Lower leg skin (tissue), 4 donors: ENCODE measurements around the gene OAS1. TPM values are rescaled to one million over a fixed set of nuclear protein-coding genes. Genes with fewer than 3 reads are reported as not detected.
A peak's percentile ranks its signal among the peaks of the same experiment; 100 is the strongest.
"Not testable (repeated sequence)": the region's sequence is repeated elsewhere in the genome, so short reads cannot be mapped to it uniquely, and the experiment has no call there.

Experiments used
- DNase-seq, 2 donors: peaks; one replicate each; pipeline ENCODE4 v3.0.0-alpha.2; 2019; ENCODE audit warnings: low spot score in 2 of 2
- H3K4me3 ChIP-seq: fragments of 200-600 bp; sonication (generic); 2 replicates; pipeline ENCODE4 v1.5.1; 2017; ENCODE audit warnings: mild to moderate bottlenecking, low read depth; ENCODE audit not compliant: poor library complexity, severe bottlenecking
- POLR2A ChIP-seq, 2 donors: fragments of 450-650 bp; IDR thresholded peaks; one replicate each; pipeline ENCODE4 v1.6.1; 2016 to 2017; ENCODE audit warnings: antibody characterized with exemption in 2 of 2, mild to moderate bottlenecking in 1 of 2, moderate library complexity in 1 of 2
- WGBS, 2 donors: methylation state at CpG; one replicate each; pipeline ENCODE4 v1.1.5; 2018; 5-methylcytosine and 5-hydroxymethylcytosine counted together
- intact Hi-C: fragments of 100-400 bp; cut with DNase I; formaldehyde crosslinking; loops from one replicate; pipeline ENCODE4 v1.15.0; 2023; ENCODE audit warnings: low total_unique reads
- total RNA-seq, 4 donors: library from RNA; depleted of rRNA; stranded (reverse); fragments of >200 nt; gene quantifications; one replicate each; pipeline ENCODE4 v1.1.0, GENCODE V29; 2016
- TF ChIP-seq, protein P1 (sequence below), 3 donors: fragments of 450-650 bp; IDR thresholded peaks; one replicate each; pipeline ENCODE4 v1.5.1; 2016; ENCODE audit warnings: antibody characterized with exemption in 3 of 3, mild to moderate bottlenecking in 3 of 3, moderate library complexity in 2 of 3

OAS1 gene
- total RNA-seq, 4 donors from 2014 or later, result 16.2 to 25.2 (median 23.2) TPM

DNA sequence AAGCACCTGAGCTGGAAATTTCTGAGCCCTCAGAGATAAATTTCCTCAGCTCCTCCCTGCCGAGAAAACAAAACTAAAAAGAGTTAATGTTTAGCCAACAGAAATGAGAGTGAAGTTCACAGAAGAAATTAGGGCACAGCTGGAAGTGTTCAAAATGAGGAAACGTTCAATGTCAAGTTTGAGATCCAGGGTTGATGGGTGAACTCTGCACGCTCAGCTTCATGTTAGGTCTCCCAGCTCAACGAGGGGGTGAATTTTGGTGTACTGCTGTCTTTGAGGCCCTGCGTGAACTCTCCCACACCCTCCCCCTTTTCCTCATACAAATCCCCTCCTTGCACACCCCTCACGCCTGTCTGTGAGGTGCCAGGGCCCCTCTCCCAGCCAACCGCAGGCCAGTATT lies 18.2 kb downstream of the OAS1 start:
- no peak overlapping the region for H3K4me3 ChIP-seq
- no peak for TF ChIP-seq POLR2A (IDR thresholded peaks at IDR 0.05)
- TF ChIP-seq, protein P1, sequence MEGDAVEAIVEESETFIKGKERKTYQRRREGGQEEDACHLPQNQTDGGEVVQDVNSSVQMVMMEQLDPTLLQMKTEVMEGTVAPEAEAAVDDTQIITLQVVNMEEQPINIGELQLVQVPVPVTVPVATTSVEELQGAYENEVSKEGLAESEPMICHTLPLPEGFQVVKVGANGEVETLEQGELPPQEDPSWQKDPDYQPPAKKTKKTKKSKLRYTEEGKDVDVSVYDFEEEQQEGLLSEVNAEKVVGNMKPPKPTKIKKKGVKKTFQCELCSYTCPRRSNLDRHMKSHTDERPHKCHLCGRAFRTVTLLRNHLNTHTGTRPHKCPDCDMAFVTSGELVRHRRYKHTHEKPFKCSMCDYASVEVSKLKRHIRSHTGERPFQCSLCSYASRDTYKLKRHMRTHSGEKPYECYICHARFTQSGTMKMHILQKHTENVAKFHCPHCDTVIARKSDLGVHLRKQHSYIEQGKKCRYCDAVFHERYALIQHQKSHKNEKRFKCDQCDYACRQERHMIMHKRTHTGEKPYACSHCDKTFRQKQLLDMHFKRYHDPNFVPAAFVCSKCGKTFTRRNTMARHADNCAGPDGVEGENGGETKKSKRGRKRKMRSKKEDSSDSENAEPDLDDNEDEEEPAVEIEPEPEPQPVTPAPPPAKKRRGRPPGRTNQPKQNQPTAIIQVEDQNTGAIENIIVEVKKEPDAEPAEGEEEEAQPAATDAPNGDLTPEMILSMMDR (IDR thresholded peaks at IDR 0.05), result peak in 1 of 3 donors; percentile 25
- WGBS, 2 donors, result 49 to 51% methylated on average over 7 of the region's 7 CpGs
- DNase-seq, result peak in 1 of 2 donors; percentile 68
- intact Hi-C loops, result no loop called here

GRCh38 chr12:112926416-112927033 lies 19.8 kb downstream of the OAS1 start:
- H3K4me3 ChIP-seq, intact Hi-C loops: not testable (repeated sequence)
- DNase-seq, result peak in 1 of 2 donors; percentile 26

DNA sequence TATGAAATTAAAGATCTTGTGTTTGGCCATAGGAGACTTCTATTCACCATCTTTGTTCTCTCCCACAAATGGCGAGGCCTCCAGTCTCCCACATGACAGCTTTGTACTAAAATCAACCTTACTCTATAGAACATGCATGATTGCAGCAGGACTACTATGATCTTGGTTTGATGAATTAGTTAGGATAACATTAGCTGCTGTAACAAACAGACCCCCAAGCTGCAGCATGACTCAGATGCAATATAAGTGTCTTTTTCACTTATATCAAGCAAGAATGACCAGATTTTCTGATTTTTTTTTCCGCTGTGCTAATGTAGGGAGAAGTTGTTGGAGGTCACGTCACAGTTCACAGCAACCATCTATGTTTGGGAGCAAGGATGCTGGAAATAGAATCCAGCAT lies 20.7 kb downstream of the OAS1 start:
- TF ChIP-seq, protein P1 (IDR thresholded peaks at IDR 0.05), result no peak
- TF ChIP-seq POLR2A (IDR thresholded peaks at IDR 0.05), result no peak
- 64 to 66% methylated on average over 3 of the region's 3 CpGs for WGBS, 2 donors

More at GRCh38 chr12:112926416-112927033, 19.8 kb downstream of the OAS1 start:
- 53% methylated on average over 7 of the region's 7 CpGs for WGBS, 2 donors

DNA sequence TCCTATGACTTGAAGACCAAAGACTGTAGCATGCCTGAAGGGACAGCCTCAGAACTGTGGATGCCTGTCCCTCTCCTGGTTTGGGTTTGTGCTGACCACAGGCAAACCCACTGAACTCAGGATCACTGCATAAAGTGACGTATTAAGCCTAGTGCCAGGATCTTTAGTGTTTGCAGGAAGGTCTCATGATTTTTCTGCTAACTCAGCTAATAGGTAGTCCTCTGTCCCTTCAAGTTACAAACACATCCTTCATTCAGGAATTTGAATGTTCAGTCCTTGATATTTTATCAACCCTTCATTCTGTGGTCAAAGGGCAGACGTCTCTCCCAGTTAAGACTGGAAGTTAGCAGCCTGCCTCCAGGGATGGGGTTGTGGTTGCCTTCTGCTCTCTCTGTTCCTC lies 21.2 kb downstream of the OAS1 start:
- no peak for TF ChIP-seq POLR2A (IDR thresholded peaks at IDR 0.05)
- TF ChIP-seq, protein P1 (IDR thresholded peaks at IDR 0.05), result no peak
- no peak for DNase-seq
- WGBS, 2 donors, result 48 to 50% methylated on average over 2 of the region's 2 CpGs
- no peak overlapping the region for H3K4me3 ChIP-seq
- intact Hi-C loops, result no loop called here

More for the DNA sequence above, 20.7 kb downstream of the OAS1 start:
- no peak for DNase-seq
- intact Hi-C loops, result no loop called here
- no peak overlapping the region for H3K4me3 ChIP-seq

DNA sequence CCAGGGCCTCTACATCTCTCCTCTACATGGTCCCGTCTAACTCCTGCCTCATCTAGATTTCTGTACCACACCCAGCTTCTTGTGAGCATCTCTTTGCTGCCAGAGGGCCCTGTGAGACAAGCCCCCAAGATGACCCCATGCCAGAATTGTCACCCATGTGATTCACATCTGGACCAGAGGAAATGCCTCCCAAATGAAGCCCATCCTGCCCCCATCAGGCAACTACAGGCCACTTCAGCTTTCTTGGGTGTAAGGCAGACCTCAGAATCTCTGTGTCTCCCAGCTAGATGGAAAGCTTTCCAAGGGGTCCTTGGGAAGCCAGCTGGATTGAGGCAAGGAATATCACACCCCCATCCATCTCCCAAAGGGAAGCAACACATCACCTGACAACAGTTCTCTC lies 22.2 kb downstream of the OAS1 start:
- WGBS, 2 donors, result 84 to 92% methylated on average over 1 of the region's 1 CpG

DNA sequence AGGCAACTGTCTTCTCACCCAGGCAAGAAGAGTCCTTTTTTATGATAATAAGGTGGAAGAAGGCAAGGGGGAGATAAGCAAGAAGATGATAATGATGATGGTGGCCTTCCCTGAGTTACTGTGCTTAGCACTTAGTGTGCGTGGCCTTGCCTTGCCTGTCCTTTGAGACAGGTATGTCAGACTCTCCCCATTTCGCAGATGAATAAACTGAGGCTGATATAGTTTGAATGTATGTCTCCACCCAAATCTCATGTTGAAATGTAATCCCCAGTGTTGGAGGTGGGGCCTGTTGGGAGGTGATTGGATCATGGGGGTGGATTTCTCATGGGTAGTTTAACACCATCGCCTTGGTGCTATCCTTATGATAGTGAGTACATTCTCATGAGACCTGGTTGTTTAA lies 23.0 kb downstream of the OAS1 start:
- no peak for DNase-seq
- WGBS, 2 donors, result 97 to 98% methylated on average over 3 of the region's 3 CpGs
- H3K4me3 ChIP-seq, result no peak overlapping the region
- TF ChIP-seq POLR2A (IDR thresholded peaks at IDR 0.05), result no peak
- TF ChIP-seq, protein P1 (IDR thresholded peaks at IDR 0.05), result no peak
- intact Hi-C loops, result no loop called here

More for the DNA sequence above, 22.2 kb downstream of the OAS1 start:
- intact Hi-C loops, result no loop called here
- H3K4me3 ChIP-seq, result no peak overlapping the region
- no peak for TF ChIP-seq POLR2A (IDR thresholded peaks at IDR 0.05)
- TF ChIP-seq, protein P1 (IDR thresholded peaks at IDR 0.05), result no peak
- no peak for DNase-seq
